Mesendoderm (in vitro differentiated cells): Measurements from ENCODE around the gene BICRA.
"Not testable (repeated sequence)": the region's sequence is repeated elsewhere in the genome, so short reads cannot be mapped to it uniquely, and the experiment has no call there.

Experiments used
- DNase-seq: peaks from one replicate; pipeline ENCODE4 v3.0.0; 2013
- H2AK5ac ChIP-seq: 2 replicates; pipeline ENCODE4 v1.6.1; 2013; ENCODE audit warnings: low read length, inconsistent platforms
- H2BK120ac ChIP-seq: 2 replicates; pipeline ENCODE4 v1.6.1; 2013; ENCODE audit warnings: low read depth, mild to moderate bottlenecking, low read length, moderate library complexity, mixed read lengths
- H2BK15ac ChIP-seq: replicated peaks from 2 replicates; pipeline ENCODE4 v1.6.1; 2013; ENCODE audit warnings: low read depth, mild to moderate bottlenecking, moderate library complexity
- H2BK5ac ChIP-seq: 2 replicates; pipeline ENCODE4 v1.6.1; 2013; ENCODE audit warnings: low read length, inconsistent platforms
- H3K18ac ChIP-seq: 2 replicates; pipeline ENCODE4 v1.6.1; 2013; ENCODE audit warnings: mild to moderate bottlenecking, low read length, mixed read lengths
- H3K23ac ChIP-seq: one replicate; pipeline ENCODE4 v1.6.1; 2013; ENCODE audit warnings: low read length
- H3K27ac ChIP-seq: 2 replicates; pipeline ENCODE4 v1.5.1; 2013; ENCODE audit warnings: low read depth, mild to moderate bottlenecking, inconsistent platforms, low read length, moderate library complexity
- H3K27me3 ChIP-seq: 2 replicates; pipeline ENCODE4 v1.6.1; 2013; ENCODE audit warnings: low read length, control low read depth, mild to moderate bottlenecking, inconsistent platforms; ENCODE audit not compliant: insufficient read depth, poor library complexity
- H3K36me3 ChIP-seq: 2 replicates; pipeline ENCODE4 v1.6.1; 2013; ENCODE audit warnings: low read length, inconsistent platforms; ENCODE audit not compliant: control insufficient read depth, insufficient read depth
- H3K4ac ChIP-seq: one replicate; pipeline ENCODE4 v1.6.1; 2013; ENCODE audit warnings: low read depth, mild to moderate bottlenecking, low read length, moderate library complexity
- H3K4me1 ChIP-seq: 2 replicates; pipeline ENCODE4 v1.6.1; 2013; ENCODE audit warnings: low read depth, low read length, inconsistent platforms; ENCODE audit not compliant: control insufficient read depth
- H3K4me2 ChIP-seq: 2 replicates; pipeline ENCODE4 v1.6.1; 2013; ENCODE audit warnings: low read length
- H3K4me3 ChIP-seq: 2 replicates; pipeline ENCODE4 v1.5.1; 2013; ENCODE audit warnings: mild to moderate bottlenecking, low read length
- H3K56ac ChIP-seq: one replicate; pipeline ENCODE4 v1.6.1; 2013; ENCODE audit warnings: low read length
- H3K79me1 ChIP-seq: 2 replicates; pipeline ENCODE4 v1.6.1; 2013; ENCODE audit warnings: low read length, inconsistent platforms
- H3K79me2 ChIP-seq: 2 replicates; pipeline ENCODE4 v1.6.1; 2013; ENCODE audit warnings: mild to moderate bottlenecking, low read length; ENCODE audit not compliant: control insufficient read depth, insufficient read depth
- H3K9ac ChIP-seq: 2 replicates; pipeline ENCODE4 v1.6.1; 2013; ENCODE audit warnings: low read length, inconsistent platforms
- H4K5ac ChIP-seq: one replicate; pipeline ENCODE4 v1.6.1; 2013; ENCODE audit warnings: low read length
- H4K8ac ChIP-seq: one replicate; pipeline ENCODE4 v1.6.1; 2013; ENCODE audit warnings: low read depth, mild to moderate bottlenecking, control low read depth, low read length, moderate library complexity
- WGBS: extraction: QIAGEN DNeasy Blood & Tissue Kit; methylation state at CpG from one replicate; pipeline ENCODE4 v1.1.7; 2013; ENCODE audit warnings: low lambda C conversion rate, missing lambda C conversion rate; ENCODE audit not compliant: insufficient coverage; ENCODE audit errors: extremely low coverage; 5-methylcytosine and 5-hydroxymethylcytosine counted together

Gene BICRA

GRCh38 chr19:47661611-47662010, 52.7 kb downstream of the BICRA start:
- H3K27ac ChIP-seq, result no peak overlapping the region
- no CpG with 5 or more reads among the region's 4 CpGs for WGBS
- no peak overlapping the region for H4K5ac ChIP-seq
- H3K36me3 ChIP-seq, result no peaks in the 10 kb centered on the region
- peaks cover 12% of the 10 kb centered on the region for H3K4me1 ChIP-seq
- no peak overlapping the region for H3K4me2 ChIP-seq
- no peak overlapping the region for H2BK5ac ChIP-seq
- H3K79me2 ChIP-seq, result peaks cover 45% of the 10 kb centered on the region
- H3K56ac ChIP-seq, result peak overlapping the region; percentile 17
- H3K79me1 ChIP-seq, result peaks cover 37% of the 10 kb centered on the region
- no peak overlapping the region for H2BK120ac ChIP-seq
- no peak overlapping the region for H2AK5ac ChIP-seq
- H3K4me3 ChIP-seq, result no peak overlapping the region
- H4K8ac ChIP-seq, result no peak overlapping the region
- no peak overlapping the region for H2BK15ac ChIP-seq
- H3K23ac ChIP-seq, result no peak overlapping the region
- H3K4ac ChIP-seq, result no peak overlapping the region
- no peaks in the 10 kb centered on the region for H3K27me3 ChIP-seq
- no peak for DNase-seq
- no peak overlapping the region for H3K18ac ChIP-seq
- H3K9ac ChIP-seq, result no peak overlapping the region

GRCh38 chr19:47663435-47663910, 54.5 kb downstream of the BICRA start:
- H3K18ac ChIP-seq, result no peak overlapping the region
- no peak for DNase-seq
- no peak overlapping the region for H4K8ac ChIP-seq
- H3K27me3 ChIP-seq, result no peaks in the 10 kb centered on the region
- no peak overlapping the region for H3K4ac ChIP-seq
- H2BK15ac ChIP-seq, result no peak overlapping the region
- H3K56ac ChIP-seq, result peak overlapping the region; percentile 10
- H3K4me3 ChIP-seq, result no peak overlapping the region
- no peak overlapping the region for H3K9ac ChIP-seq
- peak overlapping the region; percentile 51 for H3K27ac ChIP-seq
- H2BK5ac ChIP-seq, result peak overlapping the region; percentile 21
- H3K23ac ChIP-seq, result no peak overlapping the region
- no peak overlapping the region for H3K4me2 ChIP-seq
- no CpG with 5 or more reads among the region's 3 CpGs for WGBS
- no peak overlapping the region for H2AK5ac ChIP-seq
- peaks cover 44% of the 10 kb centered on the region for H3K79me2 ChIP-seq
- H3K36me3 ChIP-seq, result no peaks in the 10 kb centered on the region
- peaks cover 40% of the 10 kb centered on the region for H3K79me1 ChIP-seq
- H4K5ac ChIP-seq, result no peak overlapping the region
- H3K4me1 ChIP-seq, result peaks cover 17% of the 10 kb centered on the region
- no peak overlapping the region for H2BK120ac ChIP-seq

GRCh38 chr19:47663911-47664771, 55.2 kb downstream of the BICRA start:
- Histone ChIP-seq H3K27ac (peak overlapping the region; percentile 51), H3K36me3 (no peaks in the 10 kb centered on the region), H3K56ac (peak overlapping the region; percentile 78), H2BK120ac (no peak overlapping the region), H2BK5ac (peak overlapping the region; percentile 87), H4K8ac (no peak overlapping the region), H3K27me3 (no peaks in the 10 kb centered on the region), H2AK5ac (no peak overlapping the region), H3K4me2 (no peak overlapping the region), H3K4me3 (no peak overlapping the region), H3K23ac (no peak overlapping the region), H3K9ac (peak overlapping the region; percentile 3), H4K5ac (no peak overlapping the region), H3K79me1 (peaks cover 39% of the 10 kb centered on the region), H3K18ac (peak overlapping the region; percentile 1), H3K4ac (no peak overlapping the region), H3K4me1 (peaks cover 17% of the 10 kb centered on the region), H2BK15ac (no peak overlapping the region), H3K79me2 (peaks cover 43% of the 10 kb centered on the region)
- no CpG with 5 or more reads among the region's 24 CpGs for WGBS
- peak; percentile 86 for DNase-seq

- H3K4me3 ChIP-seq, H3K27ac ChIP-seq, H3K36me3 ChIP-seq, H4K5ac ChIP-seq, H2BK5ac ChIP-seq, H3K23ac ChIP-seq, H3K4ac ChIP-seq, H2BK120ac ChIP-seq, DNase-seq, H3K18ac ChIP-seq, H2AK5ac ChIP-seq, H3K4me2 ChIP-seq, H3K9ac ChIP-seq, H4K8ac ChIP-seq, H2BK15ac ChIP-seq, H3K27me3 ChIP-seq: not testable (repeated sequence)
- H3K4me1 ChIP-seq, result peaks cover 14% of the 10 kb centered on the region
- H3K56ac ChIP-seq, result peak overlapping the region; percentile 7
- no CpG with 5 or more reads among the region's 13 CpGs for WGBS
- H3K79me2 ChIP-seq, result peaks cover 28% of the 10 kb centered on the region
- H3K79me1 ChIP-seq, result peaks cover 38% of the 10 kb centered on the region
Observed at GRCh38 chr19:47668556-47668955, 59.6 kb downstream of the BICRA start.

- no peak overlapping the region for H4K5ac ChIP-seq
- no peak overlapping the region for H3K9ac ChIP-seq
- H3K23ac ChIP-seq, result no peak overlapping the region
- no peak overlapping the region for H3K18ac ChIP-seq
- peaks cover 2% of the 10 kb centered on the region for H3K36me3 ChIP-seq
- no peak overlapping the region for H3K56ac ChIP-seq
- no peak overlapping the region for H2BK120ac ChIP-seq
- H3K27me3 ChIP-seq, result no peaks in the 10 kb centered on the region
- H3K79me1 ChIP-seq, result peaks cover 27% of the 10 kb centered on the region
- H3K79me2 ChIP-seq, result peaks cover 11% of the 10 kb centered on the region
- no peak overlapping the region for H3K4ac ChIP-seq
- no peak for DNase-seq
- no peak overlapping the region for H2BK5ac ChIP-seq
- no peak overlapping the region for H3K4me3 ChIP-seq
- no peak overlapping the region for H4K8ac ChIP-seq
- no peak overlapping the region for H3K4me2 ChIP-seq
- no CpG with 5 or more reads among the region's 8 CpGs for WGBS
- H3K27ac ChIP-seq, result no peak overlapping the region
- no peak overlapping the region for H2AK5ac ChIP-seq
- peaks cover 5% of the 10 kb centered on the region for H3K4me1 ChIP-seq
- no peak overlapping the region for H2BK15ac ChIP-seq
Observed at GRCh38 chr19:47670736-47671135, 61.8 kb downstream of the BICRA start.
